Esophagus muscularis mucosa (tissue), 4 donors: ENCODE measurements around the gene RPS6KA5. TPM values are rescaled to one million over a fixed set of nuclear protein-coding genes. Genes with fewer than 3 reads are reported as not detected.
"Not testable (repeated sequence)": the region's sequence is repeated elsewhere in the genome, so short reads cannot be mapped to it uniquely, and the experiment has no call there.

Experiments
- DNase-seq: peaks from one replicate; pipeline ENCODE4 v3.0.0-alpha.2; 2017; ENCODE audit errors: extremely low spot score
- H3K27ac ChIP-seq, 4 donors: fragments of 200-600 bp; sonication (generic); replicated peaks in 1 of 4; 1 replicate in 3 of 4; 2 replicates in 1 of 4; pipeline ENCODE4 v1.5.1; 2016 to 2019; ENCODE audit warnings: mild to moderate bottlenecking in 1 of 4
- H3K27me3 ChIP-seq, 4 donors: fragments of 200-600 bp; sonication (generic); one replicate each; pipeline versions ENCODE4 v1.5.1 to v1.6.0; 2016 to 2019
- H3K36me3 ChIP-seq, 4 donors: fragments of 200-600 bp; sonication (generic); one replicate each; pipeline ENCODE4 v1.5.1; 2016 to 2019
- H3K4me1 ChIP-seq, 4 donors: fragments of 200-600 bp; sonication (generic); one replicate each; pipeline ENCODE4 v1.5.1; 2016 to 2019
- H3K4me3 ChIP-seq, 4 donors: fragments of 200-600 bp; sonication (generic); 1 replicate in 2 of 4; 2 replicates in 2 of 4; pipeline ENCODE4 v1.5.1; 2016 to 2019; ENCODE audit warnings: mild to moderate bottlenecking in 4 of 4, moderate library complexity in 1 of 4
- H3K9me3 ChIP-seq, 4 donors: fragments of 200-600 bp; sonication (generic); 1 replicate in 3 of 4; 2 replicates in 1 of 4; pipeline ENCODE4 v1.5.1; 2016 to 2019
- CTCF ChIP-seq, 3 experiments: fragments of 200-600 bp in 2 of 3; fragments of 450-650 bp in 1 of 3; sonication (generic) in 2 of 3; IDR thresholded peaks; one replicate each; pipeline ENCODE4 v1.5.1; 2017 to 2019; ENCODE audit warnings: antibody characterized with exemption in 3 of 3, mild to moderate bottlenecking in 2 of 3, moderate library complexity in 1 of 3
- EP300 ChIP-seq: sonication (generic); formaldehyde crosslinking; IDR thresholded peaks from one replicate; pipeline ENCODE4 v1.6.1; 2017; ENCODE audit warnings: antibody characterized with exemption
- POLR2A ChIP-seq: fragments of 450-650 bp; IDR thresholded peaks from one replicate; pipeline ENCODE4 v1.6.1; 2017; ENCODE audit warnings: antibody characterized with exemption, moderate library complexity, mild to moderate bottlenecking, low read depth
- POLR2AphosphoS5 ChIP-seq, 2 donors: sonication (generic); formaldehyde crosslinking; IDR thresholded peaks; one replicate each; pipeline ENCODE4 v1.6.1; 2017; ENCODE audit warnings: antibody characterized with exemption in 2 of 2
- WGBS: methylation state at CpG from one replicate; pipeline ENCODE4 v1.1.5; 2018; 5-methylcytosine and 5-hydroxymethylcytosine counted together
- intact Hi-C: fragments of 100-400 bp; cut with DNase I; formaldehyde crosslinking; loops from one replicate; pipeline ENCODE4 v1.15.1; 2023
- total RNA-seq, 4 donors: library from RNA; depleted of rRNA; stranded (reverse); fragments of >200 nt; gene quantifications; one replicate each; pipeline versions ENCODE4 v1.1.0 to v1.2.1, GENCODE V29; 2016

RPS6KA5 gene
- total RNA-seq, 4 donors from 2014 or later, result 30.8 to 40.6 (median 35.0) TPM

GRCh38 chr14:91098591-91098990, 38.1 kb upstream of the RPS6KA5 start:
- Histone ChIP-seq H3K27me3 (no peaks in the 10 kb centered on the region), H3K4me3 (no peak overlapping the region), H3K27ac (peak overlapping the region in 1 of 4 donors; percentile 6), H3K9me3 (no peaks in the 10 kb centered on the region), H3K36me3 (no peaks in the 10 kb centered on the region), H3K4me1 (peaks cover 3 to 22% (median 10%) of the 10 kb centered on the region in 4 donors)
- TF ChIP-seq CTCF (IDR thresholded peaks at IDR 0.05) (no peak), POLR2AphosphoS5 (IDR thresholded peaks at IDR 0.05) (no peak), POLR2A (no peak), EP300 (no peak)
- 60% methylated on average over 3 of the region's 3 CpGs for WGBS
- no peak for DNase-seq
- intact Hi-C loops, result no loop called here

GRCh38 chr14:91097657-91098056, 37.2 kb upstream of the RPS6KA5 start:
- H3K27ac ChIP-seq, H3K9me3 ChIP-seq, H3K4me3 ChIP-seq, intact Hi-C loops, H3K36me3 ChIP-seq, DNase-seq, H3K27me3 ChIP-seq: not testable (repeated sequence)
- H3K4me1 ChIP-seq, result peaks cover 0 to 13% (median 4%) of the 10 kb centered on the region in 4 donors
- 95% methylated on average over 5 of the region's 5 CpGs for WGBS

GRCh38 chr14:91095178-91095577, 34.7 kb upstream of the RPS6KA5 start:
- TF ChIP-seq CTCF (IDR thresholded peaks at IDR 0.05), result no peak
- TF ChIP-seq EP300, result no peak
- no peak for TF ChIP-seq POLR2A
- TF ChIP-seq POLR2AphosphoS5 (IDR thresholded peaks at IDR 0.05), result no peak
- DNase-seq, result no peak
- no peaks in the 10 kb centered on the region for H3K27me3 ChIP-seq
- intact Hi-C loops, result no loop called here
- no peak overlapping the region for H3K27ac ChIP-seq
- H3K9me3 ChIP-seq, result no peaks in the 10 kb centered on the region
- peaks cover 0 to 8% (median 4%) of the 10 kb centered on the region in 4 donors for H3K4me1 ChIP-seq
- WGBS, result 87% methylated on average over 8 of the region's 8 CpGs
- H3K4me3 ChIP-seq, result no peak overlapping the region
- no peaks in the 10 kb centered on the region for H3K36me3 ChIP-seq

DNA sequence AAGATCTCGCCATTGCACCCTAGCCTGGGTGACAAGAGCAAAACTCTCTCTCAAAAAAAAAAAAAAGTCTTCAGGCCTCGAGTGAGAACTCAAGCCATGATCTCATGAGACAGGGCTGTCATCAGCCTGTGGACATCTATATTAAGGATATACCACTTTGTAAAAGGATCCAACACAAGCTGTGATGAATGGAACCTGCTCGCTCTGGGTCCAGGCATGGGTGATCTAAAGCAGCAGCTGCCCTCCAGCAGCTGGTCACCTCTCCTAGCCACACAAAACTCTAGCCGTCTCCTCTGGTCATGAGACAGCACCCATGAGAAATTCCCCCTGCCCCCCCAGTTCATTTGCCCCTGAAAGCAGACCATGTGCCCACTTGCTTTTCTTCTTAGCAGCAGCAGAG, 34.3 kb upstream of the RPS6KA5 start:
- no peak for DNase-seq
- intact Hi-C loops, result no loop called here
- WGBS, result 69% methylated on average over 4 of the region's 4 CpGs
- Histone ChIP-seq H3K4me1 (peaks cover 0 to 8% (median 4%) of the 10 kb centered on the region in 4 donors), H3K9me3 (no peaks in the 10 kb centered on the region), H3K27ac (no peak overlapping the region), H3K4me3 (no peak overlapping the region), H3K36me3 (no peaks in the 10 kb centered on the region), H3K27me3 (no peaks in the 10 kb centered on the region)
- TF ChIP-seq CTCF (IDR thresholded peaks at IDR 0.05) (no peak), EP300 (no peak), POLR2A (no peak), POLR2AphosphoS5 (IDR thresholded peaks at IDR 0.05) (no peak)

- intact Hi-C loops, H3K36me3 ChIP-seq, H3K27ac ChIP-seq, H3K27me3 ChIP-seq, H3K4me1 ChIP-seq, H3K4me3 ChIP-seq, DNase-seq, H3K9me3 ChIP-seq: not testable (repeated sequence)
- WGBS, result 98% methylated on average over 14 of the region's 14 CpGs
These were observed 33.5 kb upstream of the RPS6KA5 start for GRCh38 chr14:91093743-91094472.

GRCh38 chr14:91092073-91092472, 31.6 kb upstream of the RPS6KA5 start:
- TF ChIP-seq POLR2A, result no peak
- no peak for TF ChIP-seq EP300
- TF ChIP-seq CTCF (IDR thresholded peaks at IDR 0.05), result no peak
- no peak for TF ChIP-seq POLR2AphosphoS5 (IDR thresholded peaks at IDR 0.05)
- Histone ChIP-seq H3K27me3 (no peaks in the 10 kb centered on the region), H3K4me1 (peaks cover 0 to 19% (median 13%) of the 10 kb centered on the region in 4 donors), H3K9me3 (no peaks in the 10 kb centered on the region), H3K36me3 (no peaks in the 10 kb centered on the region), H3K4me3 (no peak overlapping the region), H3K27ac (no peak overlapping the region)
- WGBS, result 82% methylated on average over 3 of the region's 3 CpGs
- DNase-seq, result no peak
- intact Hi-C loops, result no loop called here
